Omental fat pad (tissue), 4 donors: Measurements from ENCODE around the gene LMO7. TPM values are rescaled to one million over a fixed set of nuclear protein-coding genes. Genes with fewer than 3 reads are reported as not detected.

Source experiments
- ATAC-seq: fragments of 150-250 bp; one replicate; pipeline ENCODE4 v1.9.1; 2016; ENCODE audit warnings: mild to moderate bottlenecking, moderate library complexity; ENCODE audit not compliant: low FRiP score
- DNase-seq: peaks from one replicate; pipeline ENCODE4 v3.0.0-alpha.2; 2019; ENCODE audit warnings: low spot score
- CTCF ChIP-seq, 3 donors: fragments of 450-650 bp; IDR thresholded peaks; one replicate each; pipeline ENCODE4 v1.5.1; 2016 to 2017; ENCODE audit warnings: antibody characterized with exemption in 3 of 3, mild to moderate bottlenecking in 3 of 3, moderate library complexity in 2 of 3
- total RNA-seq, 4 donors: library from RNA; depleted of rRNA; stranded (reverse); fragments of >200 nt; gene quantifications; one replicate each; pipeline ENCODE4 v1.1.0, GENCODE V29; 2016

The LMO7 gene
- total RNA-seq, 4 donors from 2014 or later = 7.7 to 22.0 (median 12.4) TPM

- no peak for TF ChIP-seq CTCF (IDR thresholded peaks at IDR 0.05)
- DNase-seq (no peak), ATAC-seq (no peak)
These were observed 265.4 kb downstream of the LMO7 start for GRCh38 chr13:75901501-75901900.

- no peak for TF ChIP-seq CTCF (IDR thresholded peaks at IDR 0.05)
- DNase-seq = no peak
- no peak for ATAC-seq
These were observed 266.3 kb downstream of the LMO7 start for GRCh38 chr13:75902166-75903104.

GRCh38 chr13:75904012-75904411, 267.9 kb downstream of the LMO7 start:
- ATAC-seq = no peak
- DNase-seq = no peak
- TF ChIP-seq CTCF (IDR thresholded peaks at IDR 0.05) = no peak

GRCh38 chr13:75906315-75906714, 270.2 kb downstream of the LMO7 start:
- ATAC-seq = no peak
- TF ChIP-seq CTCF (IDR thresholded peaks at IDR 0.05) = no peak
- no peak for DNase-seq

GRCh38 chr13:75907044-75907443, 270.9 kb downstream of the LMO7 start:
- TF ChIP-seq CTCF (IDR thresholded peaks at IDR 0.05) = no peak
- DNase-seq = no peak
- ATAC-seq = no peak

- TF ChIP-seq CTCF (IDR thresholded peaks at IDR 0.05) = no peak
- DNase-seq (no peak), ATAC-seq (no peak)
These were observed 272.0 kb downstream of the LMO7 start for GRCh38 chr13:75908141-75908540.

Other genes with a start within 250 kb of the LMO7 start
- 10 to 100 TPM; 24.7 to 55.1 (median 39.2) TPM for gene TBC1D4, start 154.2 kb upstream of the LMO7 start, total RNA-seq
- gene COMMD6, start 98.5 kb upstream of the LMO7 start, total RNA-seq = 10 to 100 TPM; 42.9 to 60.8 (median 52.8) TPM
- 10 to 100 TPM; 17.9 to 28.8 (median 25.4) TPM for gene UCHL3, start 86.5 kb upstream of the LMO7 start, total RNA-seq